ENCODE data around the gene RMND5B.
"Not testable (repeated sequence)": the region's sequence is repeated elsewhere in the genome, so short reads cannot be mapped to it uniquely, and the experiment has no call there.

Gene RMND5B

GRCh38 chr5:178174456-178174855, 43.6 kb downstream of the RMND5B start:
- DNase-seq (ENCODE audit: low spot score) = no peak

- no peak for DNase-seq (ENCODE audit: low spot score)
Measured at GRCh38 chr5:178176791-178177190, 46.0 kb downstream of the RMND5B start.

GRCh38 chr5:178177569-178177968, 46.8 kb downstream of the RMND5B start:
- DNase-seq (ENCODE audit: low spot score) = no peak

GRCh38 chr5:178180141-178180863, 49.5 kb downstream of the RMND5B start:
- DNase-seq (ENCODE audit: low spot score) = no peak

- DNase-seq (ENCODE audit: low spot score) = no peak
Measured at GRCh38 chr5:178182158-178182876, 51.5 kb downstream of the RMND5B start.

GRCh38 chr5:178186427-178186826, 55.6 kb downstream of the RMND5B start:
- no peak for DNase-seq (ENCODE audit: low spot score)

- DNase-seq (ENCODE audit: low spot score) = no peak
Measured at GRCh38 chr5:178187014-178187413, 56.2 kb downstream of the RMND5B start, which contains the start of gene GMCL2. Gene GMCL2 (minus strand): TSS chr5:178187371. CDS start chr5:178187299, 72 bp downstream.

- no peak for DNase-seq (ENCODE audit: low spot score)
Measured at GRCh38 chr5:178189433-178189832, 58.6 kb downstream of the RMND5B start.

- DNase-seq (ENCODE audit: low spot score) = no peak
Measured at GRCh38 chr5:178191661-178192060, 60.8 kb downstream of the RMND5B start.

GRCh38 chr5:178192244-178192643, 61.4 kb downstream of the RMND5B start:
- DNase-seq (ENCODE audit: low spot score) = no peak

GRCh38 chr5:178192787-178193186, 62.0 kb downstream of the RMND5B start:
- no peak for DNase-seq (ENCODE audit: low spot score)

- no peak for DNase-seq (ENCODE audit: low spot score)
Measured at GRCh38 chr5:178193251-178193809, 62.5 kb downstream of the RMND5B start.

GRCh38 chr5:178194026-178194425, 63.2 kb downstream of the RMND5B start:
- DNase-seq (ENCODE audit: low spot score) = no peak

- no peak for DNase-seq (ENCODE audit: low spot score)
Measured at GRCh38 chr5:178196281-178196812, 65.5 kb downstream of the RMND5B start.

- DNase-seq (ENCODE audit: low spot score) = no peak
Measured at GRCh38 chr5:178196986-178197385, 66.2 kb downstream of the RMND5B start.

- DNase-seq (ENCODE audit: low spot score) = not testable (repeated sequence)
Measured at GRCh38 chr5:178198151-178198550, 67.3 kb downstream of the RMND5B start.

GRCh38 chr5:178198706-178199105, 67.9 kb downstream of the RMND5B start:
- no peak for DNase-seq (ENCODE audit: low spot score)

- no peak for DNase-seq (ENCODE audit: low spot score)
Measured at GRCh38 chr5:178199581-178200434, 69.0 kb downstream of the RMND5B start.

Measured in Ammon's horn (tissue), 1 donor.